OCI-M1 (cell line): Measurements from ENCODE around the gene MMRN2.
"Not testable (repeated sequence)": the region's sequence is repeated elsewhere in the genome, so short reads cannot be mapped to it uniquely, and the experiment has no call there.

Experiments used
- DNase-seq: peaks from one replicate; lab custom pipeline; 2025; lab: John Stamatoyannopoulos, UW

Gene MMRN2, protein sequence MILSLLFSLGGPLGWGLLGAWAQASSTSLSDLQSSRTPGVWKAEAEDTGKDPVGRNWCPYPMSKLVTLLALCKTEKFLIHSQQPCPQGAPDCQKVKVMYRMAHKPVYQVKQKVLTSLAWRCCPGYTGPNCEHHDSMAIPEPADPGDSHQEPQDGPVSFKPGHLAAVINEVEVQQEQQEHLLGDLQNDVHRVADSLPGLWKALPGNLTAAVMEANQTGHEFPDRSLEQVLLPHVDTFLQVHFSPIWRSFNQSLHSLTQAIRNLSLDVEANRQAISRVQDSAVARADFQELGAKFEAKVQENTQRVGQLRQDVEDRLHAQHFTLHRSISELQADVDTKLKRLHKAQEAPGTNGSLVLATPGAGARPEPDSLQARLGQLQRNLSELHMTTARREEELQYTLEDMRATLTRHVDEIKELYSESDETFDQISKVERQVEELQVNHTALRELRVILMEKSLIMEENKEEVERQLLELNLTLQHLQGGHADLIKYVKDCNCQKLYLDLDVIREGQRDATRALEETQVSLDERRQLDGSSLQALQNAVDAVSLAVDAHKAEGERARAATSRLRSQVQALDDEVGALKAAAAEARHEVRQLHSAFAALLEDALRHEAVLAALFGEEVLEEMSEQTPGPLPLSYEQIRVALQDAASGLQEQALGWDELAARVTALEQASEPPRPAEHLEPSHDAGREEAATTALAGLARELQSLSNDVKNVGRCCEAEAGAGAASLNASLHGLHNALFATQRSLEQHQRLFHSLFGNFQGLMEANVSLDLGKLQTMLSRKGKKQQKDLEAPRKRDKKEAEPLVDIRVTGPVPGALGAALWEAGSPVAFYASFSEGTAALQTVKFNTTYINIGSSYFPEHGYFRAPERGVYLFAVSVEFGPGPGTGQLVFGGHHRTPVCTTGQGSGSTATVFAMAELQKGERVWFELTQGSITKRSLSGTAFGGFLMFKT

DNA sequence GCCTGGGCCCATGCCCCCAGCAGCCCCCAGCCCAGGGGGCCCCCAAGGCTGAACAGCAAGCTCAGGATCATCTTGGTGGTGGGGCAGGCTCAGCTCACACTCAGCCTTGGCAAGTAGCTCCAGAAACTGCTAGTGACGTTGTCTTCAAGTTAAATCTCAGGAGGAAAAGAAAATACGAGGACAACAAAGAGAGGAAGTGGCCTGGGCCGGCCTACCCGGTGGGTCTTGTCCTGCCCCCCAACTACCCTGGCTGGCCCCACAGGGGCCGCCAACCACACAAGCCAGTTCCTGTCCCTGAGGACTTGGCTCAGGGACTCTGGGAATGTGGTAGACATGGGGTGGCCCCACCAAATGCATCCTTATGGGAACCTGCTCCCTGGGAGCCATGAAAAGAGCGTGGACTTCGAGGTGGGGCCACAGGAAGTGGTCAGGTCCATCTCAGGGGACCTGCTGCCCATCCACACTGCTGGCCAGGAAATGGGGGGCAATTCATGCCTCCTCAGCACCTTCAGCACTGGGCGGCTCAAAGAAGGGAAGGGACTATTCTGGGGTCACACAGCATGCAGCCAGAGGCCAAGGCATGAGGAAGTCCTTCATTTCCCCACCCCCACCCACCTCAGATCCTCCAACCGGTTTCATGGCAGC, at the start of gene MMRN2:
Gene MMRN2, minus strand, starts transcription at position 145 of the 645 bp plus-strand sequence. Its CDS starts 74 bp downstream, at position 71.
- no peak for DNase-seq

DNA sequence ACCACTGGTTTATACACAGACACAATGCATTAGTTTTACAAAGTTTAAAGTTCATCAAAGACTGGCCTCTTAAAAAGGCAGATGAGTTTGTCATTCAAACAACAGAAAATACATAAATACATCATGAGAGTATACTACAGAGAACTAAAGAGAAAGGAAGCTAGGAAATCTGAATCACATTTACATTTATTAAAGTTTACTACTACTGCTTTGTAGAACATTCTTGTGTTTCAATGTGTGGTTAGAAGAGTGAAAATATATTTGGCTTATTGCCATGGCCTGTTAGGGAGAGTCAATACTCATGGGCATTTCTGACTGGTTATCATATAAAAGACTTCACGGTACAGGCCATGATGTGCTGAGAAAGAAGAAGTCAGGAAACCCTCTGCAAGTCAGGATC, 49.7 kb upstream of the MMRN2 start:
- DNase-seq = not testable (repeated sequence)

DNA sequence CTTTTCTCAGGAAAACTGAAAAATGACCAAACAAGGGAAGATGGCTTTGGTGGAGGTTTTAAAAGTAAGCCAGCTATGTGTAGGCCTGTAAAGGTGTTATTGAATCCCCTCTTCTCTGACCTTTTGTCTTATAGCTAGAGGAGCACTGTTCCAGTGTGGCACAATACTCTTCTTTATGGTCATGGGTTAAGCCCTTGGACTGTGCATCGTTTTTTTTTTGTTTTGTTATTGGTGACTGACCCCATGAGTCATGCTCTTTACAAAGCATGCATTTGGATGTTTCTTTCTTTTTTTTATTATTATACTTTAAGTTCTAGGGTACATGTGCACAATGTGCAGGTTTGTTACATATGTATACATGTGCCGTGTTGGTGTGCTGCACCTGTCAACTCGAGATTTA, 43.1 kb upstream of the MMRN2 start:
- DNase-seq = no peak

DNA sequence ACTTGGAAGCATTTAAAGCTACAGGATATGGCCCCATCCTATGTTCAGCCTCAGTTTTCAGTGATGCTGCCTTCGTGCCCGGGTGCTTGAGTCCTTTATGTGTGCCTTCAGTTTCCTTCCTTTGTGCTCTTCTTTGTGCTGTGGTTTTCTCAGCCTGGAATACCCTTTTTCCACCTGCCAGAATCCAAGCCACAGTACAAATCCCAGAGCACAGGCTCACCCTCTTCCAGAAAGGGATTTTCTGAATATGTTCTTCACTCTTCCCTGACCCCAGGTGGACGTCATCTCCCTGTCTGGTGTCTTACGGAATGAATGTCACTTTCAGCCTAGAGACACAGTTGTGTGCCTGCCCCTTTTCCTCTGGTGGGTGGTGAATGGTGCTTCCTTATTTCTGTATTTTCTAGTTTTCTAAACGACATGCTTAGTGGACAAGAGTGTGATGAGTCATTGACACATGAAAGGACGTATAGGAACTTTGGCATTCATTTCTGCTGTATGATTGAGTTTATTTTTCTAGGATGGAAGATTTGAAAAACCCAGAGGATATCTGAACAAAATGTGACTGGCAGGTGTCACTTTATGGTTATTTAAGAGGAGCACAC, 42.5 kb upstream of the MMRN2 start:
- peak; percentile 32 for DNase-seq

DNA sequence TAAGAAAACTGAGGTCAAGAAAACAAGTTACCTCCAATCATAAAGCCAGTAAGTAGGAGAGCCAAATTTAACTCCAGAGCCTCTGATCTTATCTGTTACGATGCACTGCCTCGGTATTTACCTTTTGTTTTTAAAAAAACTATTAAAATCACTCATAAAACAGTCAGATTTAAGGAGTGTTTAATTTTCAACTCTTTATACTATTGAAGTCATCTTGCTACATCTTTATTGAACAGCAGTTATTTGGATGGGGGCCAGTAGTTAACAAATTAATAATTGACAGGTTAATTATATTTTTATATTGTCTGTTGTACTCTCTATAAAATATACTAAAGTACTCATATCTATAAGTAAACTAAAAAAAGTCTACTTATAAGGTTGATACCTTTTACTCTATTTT, 35.5 kb upstream of the MMRN2 start:
- no peak for DNase-seq

DNA sequence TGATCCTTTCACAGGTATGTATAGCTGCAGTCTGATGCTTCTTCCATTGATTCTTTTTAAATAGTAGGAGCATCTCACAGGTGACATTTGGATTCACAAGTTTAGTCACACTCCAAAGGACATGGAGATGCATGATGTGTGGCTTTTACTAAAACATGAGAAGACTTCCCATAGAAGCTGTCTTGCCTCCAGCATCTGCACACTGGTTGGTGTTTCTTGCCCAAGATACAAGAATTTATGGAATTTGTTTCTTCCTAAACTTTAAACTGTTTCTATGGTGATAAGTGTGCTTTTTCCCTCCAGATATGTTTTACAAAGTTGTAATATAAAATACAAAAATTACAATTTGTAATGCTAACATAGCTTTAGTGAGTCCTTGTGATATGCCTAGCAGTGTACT, 35.0 kb upstream of the MMRN2 start:
- no peak for DNase-seq

DNA sequence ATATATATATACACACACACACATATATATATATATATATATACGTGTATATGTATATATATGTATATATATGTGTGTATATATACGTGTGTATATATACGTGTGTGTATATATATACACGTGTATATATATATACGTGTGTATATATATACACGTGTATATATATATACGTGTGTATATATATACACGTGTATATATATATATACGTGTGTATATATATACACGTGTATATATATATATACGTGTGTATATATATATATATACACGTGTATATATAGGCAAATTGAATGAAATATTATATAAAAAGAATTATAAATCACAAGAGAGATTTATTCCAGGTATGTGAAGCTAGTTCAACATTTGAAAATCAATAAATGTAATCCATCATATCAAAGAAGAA, 33.9 kb upstream of the MMRN2 start:
- DNase-seq = not testable (repeated sequence)

DNA sequence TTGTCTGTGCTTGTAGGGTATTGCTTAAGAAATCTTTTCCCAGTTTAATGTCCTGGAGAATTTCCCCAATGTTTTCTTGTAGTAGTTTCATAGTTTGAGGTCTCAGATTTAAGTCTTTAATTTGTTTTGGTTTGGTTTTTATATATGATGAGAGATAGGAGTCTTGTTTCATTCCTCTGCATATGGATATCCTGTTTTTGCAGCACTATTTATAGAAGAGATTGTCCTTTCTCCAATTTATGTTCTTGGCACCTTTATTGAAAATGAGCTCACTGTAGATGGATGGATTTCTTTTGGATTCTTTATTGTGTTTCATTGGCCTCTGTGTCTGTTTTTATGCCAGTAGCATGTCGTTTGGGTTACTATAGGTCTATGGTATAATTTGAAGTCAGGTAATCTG, 31.1 kb upstream of the MMRN2 start:
- DNase-seq = no peak

DNA sequence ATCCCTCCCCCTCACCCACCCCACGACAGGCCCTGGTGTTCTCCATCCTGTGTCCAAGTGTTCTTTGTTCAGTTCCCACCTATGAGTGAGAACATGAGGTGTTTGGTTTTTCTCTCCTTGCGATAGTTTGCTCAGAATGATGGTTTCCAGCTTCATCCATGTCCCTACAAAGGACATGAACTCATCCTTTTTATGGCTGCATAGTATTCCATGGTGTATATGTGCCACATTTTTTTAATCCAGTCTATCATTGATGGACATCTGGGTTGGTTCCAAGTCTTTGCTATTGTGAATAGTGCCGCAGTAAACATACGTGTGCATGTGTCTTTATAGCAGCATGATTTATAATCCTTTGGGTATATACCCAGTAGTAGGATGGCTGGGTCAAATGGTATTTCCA, 27.1 kb upstream of the MMRN2 start:
- not testable (repeated sequence) for DNase-seq

DNA sequence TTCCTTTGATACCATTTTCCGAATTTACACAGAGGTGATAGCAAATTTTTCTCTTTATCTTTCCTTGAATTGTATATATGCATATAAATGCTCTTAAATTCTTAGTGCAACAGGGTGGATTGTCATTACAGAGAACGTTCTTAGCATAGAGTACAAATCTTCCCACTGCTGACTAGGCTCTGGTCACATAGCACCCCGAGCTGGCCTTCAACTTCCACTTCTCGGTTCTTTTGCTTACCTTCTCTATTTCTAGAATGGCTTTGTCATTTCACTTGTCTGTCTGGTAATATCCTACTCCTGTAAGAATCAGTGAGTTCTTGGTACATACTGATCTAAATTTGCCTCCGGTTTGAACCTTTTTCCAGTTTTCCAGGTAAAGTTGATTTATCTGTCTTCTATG, 24.3 kb upstream of the MMRN2 start:
- DNase-seq = no peak

DNA sequence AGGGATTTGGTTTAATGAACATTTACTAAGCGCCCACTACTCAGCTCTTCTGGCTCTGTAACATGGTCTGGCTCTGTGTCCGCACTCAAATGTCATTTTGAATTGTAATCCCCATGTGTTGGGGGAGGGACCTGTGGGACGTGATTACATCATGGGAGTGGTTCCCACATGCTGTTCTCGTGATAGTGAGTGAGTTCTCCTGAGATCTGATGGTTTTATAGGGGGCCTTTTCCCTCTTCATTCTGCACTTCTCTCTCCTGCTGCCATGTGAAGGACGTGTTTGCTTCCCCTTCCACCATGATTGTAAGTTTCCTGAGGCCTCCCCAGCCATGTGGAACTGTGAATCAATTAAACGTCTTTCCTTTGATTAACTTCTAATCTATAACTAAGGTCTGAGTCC, 23.6 kb upstream of the MMRN2 start:
- peak; percentile 66 for DNase-seq

DNA sequence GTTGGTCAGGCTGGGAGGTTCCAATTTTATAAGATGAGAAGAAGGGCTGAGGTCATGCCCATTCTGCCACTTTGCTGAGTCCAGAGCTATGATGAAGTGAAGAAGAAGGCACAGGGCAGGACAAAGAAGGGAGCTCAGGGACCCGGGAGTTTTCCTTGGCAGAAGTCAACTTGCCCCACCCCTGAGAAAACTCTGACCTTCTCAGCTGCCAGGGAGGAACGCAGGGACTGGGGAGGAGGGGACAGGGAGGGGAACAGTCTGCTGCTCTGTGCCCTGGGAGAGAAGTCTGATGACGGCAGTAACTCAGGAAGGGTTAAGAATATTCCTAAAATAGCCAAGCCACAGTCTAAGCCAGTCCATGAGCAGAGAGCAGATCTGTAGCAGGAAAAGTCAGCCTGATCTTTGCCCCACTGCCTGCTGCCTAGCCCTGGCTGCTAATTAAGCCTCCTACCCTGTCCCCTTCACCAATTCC, 22.6 kb upstream of the MMRN2 start:
- DNase-seq = no peak

DNA sequence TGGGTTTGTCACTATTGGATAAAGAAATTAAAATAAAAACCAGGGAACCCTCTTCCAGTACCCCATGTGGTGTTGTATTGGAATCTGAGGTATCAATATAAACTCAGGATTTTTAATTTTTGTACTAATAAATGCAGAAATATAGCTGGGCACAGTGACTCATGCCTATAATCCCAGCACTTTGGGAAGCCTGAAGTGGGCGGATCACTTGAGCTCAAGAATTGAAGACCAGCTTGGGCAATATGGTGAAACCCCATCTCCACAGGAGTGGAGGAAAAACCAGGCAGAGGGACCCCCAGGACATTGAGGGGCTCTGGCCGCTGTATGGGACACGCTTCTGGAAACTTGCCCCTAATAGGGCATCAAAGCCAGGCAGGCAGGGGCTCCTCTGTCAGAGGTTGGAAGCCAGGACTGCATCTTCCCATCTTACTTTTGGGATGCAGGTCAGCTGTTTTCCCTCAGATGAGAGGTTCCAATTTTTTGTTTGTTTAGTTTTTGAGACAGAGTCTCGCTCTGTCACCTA, 21.9 kb upstream of the MMRN2 start:
- DNase-seq = no peak

DNA sequence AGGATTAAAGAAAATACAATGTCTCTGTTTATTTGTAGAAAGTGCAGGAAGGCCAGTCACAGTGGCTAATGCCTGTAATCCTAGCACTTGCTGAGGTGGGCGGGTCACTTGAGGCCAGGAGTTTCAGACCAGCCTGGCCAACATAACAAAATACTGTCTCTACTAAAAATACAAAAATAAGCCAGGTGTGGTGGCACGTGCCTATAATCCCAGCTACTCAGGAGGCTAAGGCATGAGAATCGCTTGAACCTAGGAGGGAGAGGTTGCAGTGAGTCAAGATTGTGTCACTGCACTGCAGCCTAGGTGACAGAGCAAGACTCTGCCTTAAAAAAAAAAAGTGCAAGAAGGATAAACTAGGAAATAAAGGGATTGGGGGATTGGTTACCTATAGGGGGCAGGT, 21.0 kb upstream of the MMRN2 start:
- DNase-seq = not testable (repeated sequence)

DNA sequence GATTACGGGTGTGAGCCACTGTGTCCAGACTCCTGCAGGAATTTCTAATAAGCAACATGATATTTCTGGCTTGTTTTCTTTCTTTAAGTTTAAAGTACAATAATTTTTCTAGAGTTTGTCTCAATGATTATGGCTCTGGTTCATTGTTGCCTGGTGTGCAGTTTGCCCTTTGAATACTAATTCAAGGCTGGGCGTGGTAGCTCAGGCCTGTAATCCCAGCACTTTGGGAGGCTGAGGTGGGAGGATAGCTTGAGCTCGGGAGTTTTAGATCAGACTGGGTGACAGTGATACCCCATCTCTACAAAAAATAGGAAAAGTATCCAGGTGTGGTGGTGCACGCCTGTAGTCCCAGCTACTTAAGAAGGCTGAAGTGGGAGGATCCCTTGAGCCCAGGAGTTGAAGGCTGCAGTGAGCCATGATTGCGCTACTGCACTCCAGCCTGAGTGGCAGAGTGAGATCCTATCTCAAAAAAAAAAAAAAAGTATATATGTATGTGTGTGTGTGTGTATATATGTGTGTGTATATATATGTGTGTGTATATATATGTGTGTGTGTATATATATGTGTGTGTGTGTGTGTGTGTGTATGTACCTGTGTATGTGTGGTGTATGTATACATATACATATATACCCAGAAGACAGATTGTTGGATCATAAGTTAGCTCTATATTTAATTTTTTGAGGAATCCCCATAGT, 19.1 kb upstream of the MMRN2 start:
- DNase-seq = no peak

DNA sequence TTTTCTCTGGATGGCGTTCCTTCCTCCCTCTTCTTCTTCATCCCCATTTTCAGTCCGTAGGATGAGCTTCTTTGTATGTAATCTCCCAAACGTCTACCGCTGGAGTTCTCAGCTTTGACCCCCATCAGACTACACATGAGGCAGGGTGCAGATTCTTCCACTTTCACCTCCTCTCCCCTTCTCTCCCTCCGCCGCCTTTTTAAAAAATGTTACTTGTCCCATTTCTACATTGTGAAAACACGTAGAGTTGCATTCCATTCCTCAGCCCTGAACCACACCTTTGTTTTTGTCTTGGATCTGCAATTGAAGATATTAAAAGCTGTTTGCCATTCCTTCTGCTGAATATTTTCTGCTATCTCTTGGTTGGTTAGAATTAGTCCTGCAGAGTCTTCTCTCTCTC, 17.1 kb upstream of the MMRN2 start:
- DNase-seq = no peak

DNA sequence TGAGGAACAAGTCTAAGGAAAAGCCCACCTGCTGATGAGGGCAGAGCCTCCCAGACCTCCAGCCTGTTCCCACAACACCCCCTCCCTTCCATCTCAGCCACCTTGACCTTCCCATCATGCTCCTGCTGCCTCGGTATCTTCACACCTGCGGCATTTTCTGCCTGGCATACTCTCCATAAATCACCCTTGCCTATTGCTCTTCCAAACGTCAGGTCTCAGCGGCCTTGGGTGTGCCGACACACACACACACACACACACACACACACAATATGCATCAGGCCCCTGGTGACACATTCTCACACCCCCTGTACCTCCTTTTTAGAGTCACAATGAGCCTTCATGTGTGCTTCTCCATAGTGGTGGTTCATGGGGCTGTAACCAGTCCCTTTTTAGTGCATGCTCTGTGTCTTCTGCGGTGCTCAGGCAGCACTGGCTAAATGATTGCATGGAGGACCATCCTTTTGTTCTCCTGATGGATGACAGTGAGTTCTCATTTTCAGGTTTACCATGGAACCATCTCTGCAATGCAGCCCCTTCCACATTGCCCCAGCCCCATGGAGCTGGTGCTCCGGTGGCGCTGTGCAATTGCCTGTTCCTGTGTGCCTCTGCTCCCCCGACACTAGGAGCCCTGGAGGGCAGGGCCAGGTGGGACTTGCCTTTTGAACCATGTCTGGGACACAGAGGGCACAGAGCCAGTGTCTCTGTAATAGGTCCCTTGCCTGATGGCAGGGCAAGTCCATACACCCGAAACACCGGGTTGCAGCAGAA, 15.4 kb upstream of the MMRN2 start:
- DNase-seq = no peak

DNA sequence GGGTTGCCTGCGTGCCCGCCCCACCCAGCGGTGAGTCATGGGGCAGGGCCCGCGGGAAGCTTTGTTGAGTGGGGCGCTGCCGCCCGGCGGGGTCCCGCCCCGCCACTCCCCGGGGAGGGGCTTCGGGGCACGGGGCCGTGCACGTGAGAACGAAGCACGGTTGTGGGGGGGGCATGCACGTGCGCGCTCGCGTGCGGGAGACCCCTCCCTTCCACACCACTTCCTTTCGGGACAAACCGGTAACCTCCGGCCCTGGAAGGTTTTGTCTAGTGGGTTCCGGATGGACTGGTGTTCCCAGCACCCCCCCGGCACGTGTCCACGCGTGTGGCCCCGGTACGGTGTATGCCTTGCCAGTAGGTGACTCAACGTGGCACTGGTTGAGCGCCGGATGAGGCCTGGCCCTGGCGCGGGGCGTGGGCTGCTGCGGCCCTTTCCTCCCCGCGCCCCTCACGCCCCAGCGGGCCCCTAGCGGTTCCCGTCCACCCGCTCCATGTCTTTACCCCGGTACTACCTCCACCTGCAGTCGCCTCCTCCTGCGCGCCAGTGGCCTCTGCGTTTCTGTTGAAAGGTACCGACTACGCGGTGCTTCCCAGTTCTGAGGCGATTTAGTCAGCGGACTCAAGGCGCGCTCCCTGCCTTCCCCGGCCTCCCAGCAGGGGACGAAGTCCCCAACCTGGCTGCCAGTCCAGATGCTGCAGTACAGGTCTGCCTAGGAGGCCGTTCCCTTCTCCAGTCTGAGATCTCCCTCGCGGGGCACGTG, 14.0 kb upstream of the MMRN2 start:
- peak; percentile 89 for DNase-seq

DNA sequence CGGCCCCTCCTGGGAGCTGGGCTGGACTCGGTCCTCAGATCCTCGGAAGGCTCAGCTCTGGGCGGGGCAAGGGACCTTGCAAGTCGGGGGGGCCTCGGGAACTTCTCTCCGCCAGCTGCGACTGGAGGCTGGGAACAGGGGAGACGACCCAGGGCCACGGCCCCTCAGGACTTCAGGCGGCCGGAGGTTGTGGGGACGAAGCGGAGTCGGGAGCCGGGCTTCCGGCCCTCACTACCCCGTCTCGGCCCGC, 13.5 kb upstream of the MMRN2 start:
- no peak for DNase-seq
